ENCODE data around the gene WDCP. TPM values are rescaled to one million over a fixed set of nuclear protein-coding genes. Genes with fewer than 3 reads are reported as not detected.
"Not testable (repeated sequence)": the region's sequence is repeated elsewhere in the genome, so short reads cannot be mapped to it uniquely, and the experiment has no call there.

The WDCP gene
- 1 to 10 TPM; 4.3 to 8.7 (median 5.5) TPM for total RNA-seq
- long read RNA-seq, result 0 reads

- Histone ChIP-seq H3K27ac (peak within 1 kb of the TSS; percentile 4 to 34 (median 24)), H3K27me3 (no peaks in the 10 kb centered on the region), H3K4me1 (peaks cover 0 to 22% (median 6%) of the 10 kb centered on the region in 4 donors), H3K9me3 (no peaks in the 10 kb centered on the region), H3K36me3 (no peaks in the 10 kb centered on the region), H3K4me3 (peak within 1 kb of the TSS; percentile 60 to 80 (median 70))
- WGBS (ENCODE audit: insufficient coverage, low coverage, low lambda C conversion rate, missing lambda C conversion rate), result under 1% methylated on average over 38 of the region's 38 CpGs
- peak; percentile 93 to 97 (median 96) for DNase-seq
- TF ChIP-seq CTCF (IDR thresholded peaks at IDR 0.05) (no peak), POLR2A (IDR thresholded peaks at IDR 0.05) (peak; percentile 54)
- intact Hi-C loops (cut with DNase I), result no loop called here
- peak; percentile 96 to 100 (median 98) for ATAC-seq
These were observed at the start of gene WDCP for GRCh38 chr2:24046930-24047702. Gene WDCP, minus strand, starts transcription at chr2:24047391. Its CDS starts 7,897 bp downstream, at chr2:24039494.

GRCh38 chr2:24095171-24095677, 48.0 kb upstream of the WDCP start:
- H3K36me3 ChIP-seq; H3K4me3 ChIP-seq; H3K9me3 ChIP-seq; H3K27ac ChIP-seq; ATAC-seq; DNase-seq; intact Hi-C loops (cut with DNase I); H3K27me3 ChIP-seq; H3K4me1 ChIP-seq: not testable (repeated sequence)
- 90% methylated on average over 4 of the region's 17 CpGs for WGBS (ENCODE audit: insufficient coverage, low coverage, low lambda C conversion rate, missing lambda C conversion rate)

GRCh38 chr2:24093270-24093669, 46.1 kb upstream of the WDCP start:
- 97% methylated on average over 5 of the region's 5 CpGs for WGBS (ENCODE audit: insufficient coverage, low coverage, low lambda C conversion rate, missing lambda C conversion rate)
- intact Hi-C loops (cut with DNase I); H3K27me3 ChIP-seq; H3K36me3 ChIP-seq; H3K9me3 ChIP-seq; H3K27ac ChIP-seq; H3K4me1 ChIP-seq; DNase-seq; H3K4me3 ChIP-seq; ATAC-seq: not testable (repeated sequence)

- WGBS (ENCODE audit: insufficient coverage, low coverage, low lambda C conversion rate, missing lambda C conversion rate), result 74% methylated on average over 2 of the region's 2 CpGs
- DNase-seq (no peak), ATAC-seq (no peak)
- intact Hi-C loops (cut with DNase I), result no loop called here
- no peaks in the 10 kb centered on the region for H3K36me3 ChIP-seq
- no peaks in the 10 kb centered on the region for H3K9me3 ChIP-seq
- peaks cover 0 to under 1% (median 0%) of the 10 kb centered on the region in 4 donors for H3K4me1 ChIP-seq
- H3K4me3 ChIP-seq, result no peak overlapping the region
- H3K27ac ChIP-seq, result no peak overlapping the region
- H3K27me3 ChIP-seq, result no peaks in the 10 kb centered on the region
- no peak for TF ChIP-seq CTCF (IDR thresholded peaks at IDR 0.05)
- TF ChIP-seq POLR2A (IDR thresholded peaks at IDR 0.05), result no peak
These were observed 41.7 kb upstream of the WDCP start for GRCh38 chr2:24088821-24089359.

- intact Hi-C loops (cut with DNase I), result no loop called here
- Histone ChIP-seq H3K9me3 (no peaks in the 10 kb centered on the region), H3K4me1 (peaks cover 0 to 8% (median 0%) of the 10 kb centered on the region in 4 donors), H3K4me3 (no peak overlapping the region), H3K27ac (no peak overlapping the region), H3K27me3 (no peaks in the 10 kb centered on the region), H3K36me3 (no peaks in the 10 kb centered on the region)
- WGBS (ENCODE audit: insufficient coverage, low coverage, low lambda C conversion rate, missing lambda C conversion rate), result 70% methylated on average over 3 of the region's 3 CpGs
- ATAC-seq (no peak), DNase-seq (no peak)
- TF ChIP-seq POLR2A (IDR thresholded peaks at IDR 0.05), result no peak
- TF ChIP-seq CTCF (IDR thresholded peaks at IDR 0.05), result no peak
These were observed 39.8 kb upstream of the WDCP start for GRCh38 chr2:24087032-24087431.

All from right lobe of liver (tissue), 6 donors.